ENCODE results near the gene ITLN2.

- TF ChIP-seq WT1 (tag by site-specific recombination; IDR thresholded peaks at IDR 0.05) (no peak), ZBTB48 (tag by site-specific recombination; IDR thresholded peaks at IDR 0.05) (no peak), ZNF837 (tag by site-specific recombination; IDR thresholded peaks at IDR 0.05) (no peak), ZBTB8A (tag by site-specific recombination; IDR thresholded peaks at IDR 0.05) (no peak), ZNF184 (tag by site-specific recombination; IDR thresholded peaks at IDR 0.05) (no peak), ATF2 (tag by site-specific recombination; IDR thresholded peaks at IDR 0.05; ENCODE audit: low read depth) (no peak), ZNF19 (tag by site-specific recombination; IDR thresholded peaks at IDR 0.05; ENCODE audit: low read depth) (no peak)
- TF ChIP-seq, protein P1, sequence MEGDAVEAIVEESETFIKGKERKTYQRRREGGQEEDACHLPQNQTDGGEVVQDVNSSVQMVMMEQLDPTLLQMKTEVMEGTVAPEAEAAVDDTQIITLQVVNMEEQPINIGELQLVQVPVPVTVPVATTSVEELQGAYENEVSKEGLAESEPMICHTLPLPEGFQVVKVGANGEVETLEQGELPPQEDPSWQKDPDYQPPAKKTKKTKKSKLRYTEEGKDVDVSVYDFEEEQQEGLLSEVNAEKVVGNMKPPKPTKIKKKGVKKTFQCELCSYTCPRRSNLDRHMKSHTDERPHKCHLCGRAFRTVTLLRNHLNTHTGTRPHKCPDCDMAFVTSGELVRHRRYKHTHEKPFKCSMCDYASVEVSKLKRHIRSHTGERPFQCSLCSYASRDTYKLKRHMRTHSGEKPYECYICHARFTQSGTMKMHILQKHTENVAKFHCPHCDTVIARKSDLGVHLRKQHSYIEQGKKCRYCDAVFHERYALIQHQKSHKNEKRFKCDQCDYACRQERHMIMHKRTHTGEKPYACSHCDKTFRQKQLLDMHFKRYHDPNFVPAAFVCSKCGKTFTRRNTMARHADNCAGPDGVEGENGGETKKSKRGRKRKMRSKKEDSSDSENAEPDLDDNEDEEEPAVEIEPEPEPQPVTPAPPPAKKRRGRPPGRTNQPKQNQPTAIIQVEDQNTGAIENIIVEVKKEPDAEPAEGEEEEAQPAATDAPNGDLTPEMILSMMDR (tag by site-specific recombination; IDR thresholded peaks at IDR 0.05): no peak
- TF ChIP-seq, protein P2, sequence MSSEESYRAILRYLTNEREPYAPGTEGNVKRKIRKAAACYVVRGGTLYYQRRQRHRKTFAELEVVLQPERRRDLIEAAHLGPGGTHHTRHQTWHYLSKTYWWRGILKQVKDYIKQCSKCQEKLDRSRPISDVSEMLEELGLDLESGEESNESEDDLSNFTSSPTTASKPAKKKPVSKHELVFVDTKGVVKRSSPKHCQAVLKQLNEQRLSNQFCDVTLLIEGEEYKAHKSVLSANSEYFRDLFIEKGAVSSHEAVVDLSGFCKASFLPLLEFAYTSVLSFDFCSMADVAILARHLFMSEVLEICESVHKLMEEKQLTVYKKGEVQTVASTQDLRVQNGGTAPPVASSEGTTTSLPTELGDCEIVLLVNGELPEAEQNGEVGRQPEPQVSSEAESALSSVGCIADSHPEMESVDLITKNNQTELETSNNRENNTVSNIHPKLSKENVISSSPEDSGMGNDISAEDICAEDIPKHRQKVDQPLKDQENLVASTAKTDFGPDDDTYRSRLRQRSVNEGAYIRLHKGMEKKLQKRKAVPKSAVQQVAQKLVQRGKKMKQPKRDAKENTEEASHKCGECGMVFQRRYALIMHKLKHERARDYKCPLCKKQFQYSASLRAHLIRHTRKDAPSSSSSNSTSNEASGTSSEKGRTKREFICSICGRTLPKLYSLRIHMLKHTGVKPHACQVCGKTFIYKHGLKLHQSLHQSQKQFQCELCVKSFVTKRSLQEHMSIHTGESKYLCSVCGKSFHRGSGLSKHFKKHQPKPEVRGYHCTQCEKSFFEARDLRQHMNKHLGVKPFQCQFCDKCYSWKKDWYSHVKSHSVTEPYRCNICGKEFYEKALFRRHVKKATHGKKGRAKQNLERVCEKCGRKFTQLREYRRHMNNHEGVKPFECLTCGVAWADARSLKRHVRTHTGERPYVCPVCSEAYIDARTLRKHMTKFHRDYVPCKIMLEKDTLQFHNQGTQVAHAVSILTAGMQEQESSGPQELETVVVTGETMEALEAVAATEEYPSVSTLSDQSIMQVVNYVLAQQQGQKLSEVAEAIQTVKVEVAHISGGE (tag by site-specific recombination; conservative IDR thresholded peaks at IDR 0.05; ENCODE audit: low read depth): no peak
- TF ChIP-seq, protein P3, sequence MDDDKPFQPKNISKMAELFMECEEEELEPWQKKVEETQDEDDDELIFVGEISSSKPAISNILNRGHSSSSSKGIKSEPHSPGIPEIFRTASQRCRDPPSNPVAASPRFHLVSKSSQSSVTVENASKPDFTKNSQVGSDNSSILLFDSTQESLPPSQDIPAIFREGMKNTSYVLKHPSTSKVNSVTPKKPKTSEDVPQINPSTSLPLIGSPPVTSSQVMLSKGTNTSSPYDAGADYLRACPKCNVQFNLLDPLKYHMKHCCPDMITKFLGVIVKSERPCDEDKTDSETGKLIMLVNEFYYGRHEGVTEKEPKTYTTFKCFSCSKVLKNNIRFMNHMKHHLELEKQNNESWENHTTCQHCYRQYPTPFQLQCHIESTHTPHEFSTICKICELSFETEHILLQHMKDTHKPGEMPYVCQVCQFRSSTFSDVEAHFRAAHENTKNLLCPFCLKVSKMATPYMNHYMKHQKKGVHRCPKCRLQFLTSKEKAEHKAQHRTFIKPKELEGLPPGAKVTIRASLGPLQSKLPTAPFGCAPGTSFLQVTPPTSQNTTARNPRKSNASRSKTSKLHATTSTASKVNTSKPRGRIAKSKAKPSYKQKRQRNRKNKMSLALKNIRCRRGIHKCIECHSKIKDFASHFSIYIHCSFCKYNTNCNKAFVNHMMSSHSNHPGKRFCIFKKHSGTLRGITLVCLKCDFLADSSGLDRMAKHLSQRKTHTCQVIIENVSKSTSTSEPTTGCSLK (tag by site-specific recombination; IDR thresholded peaks at IDR 0.05): no peak
Measured at GRCh38 chr1:160953030-160953429, 1.6 kb downstream of the ITLN2 start.
